NCI-H69 (cell line): ENCODE measurements around the gene AFAP1L1.
A peak's percentile ranks its signal among the peaks of the same experiment; 100 is the strongest.

Source experiments
- DNase-seq: peaks from one replicate; lab custom pipeline; 2025; lab: John Stamatoyannopoulos, UW

The AFAP1L1 gene

DNA sequence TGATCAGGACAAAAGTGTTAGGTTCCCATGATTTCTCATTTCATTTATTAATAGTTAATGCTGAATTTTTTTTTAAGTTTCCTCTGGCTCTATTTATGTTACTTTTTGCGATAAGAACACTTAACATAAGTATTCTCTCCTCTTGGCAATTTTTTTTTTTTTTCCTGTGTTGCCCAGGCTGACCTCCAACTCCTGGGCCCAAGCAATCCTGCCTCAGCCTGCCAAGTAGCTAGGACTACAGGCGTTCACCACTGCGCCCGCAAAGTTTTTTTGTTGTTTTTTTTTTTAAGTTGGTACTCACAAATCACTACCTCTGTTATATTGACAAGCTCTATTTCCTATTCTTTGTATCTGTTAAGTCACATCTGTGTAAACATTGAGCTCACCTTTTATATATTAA is 80.5 kb downstream of the AFAP1L1 start:
- DNase-seq: no peak

DNA sequence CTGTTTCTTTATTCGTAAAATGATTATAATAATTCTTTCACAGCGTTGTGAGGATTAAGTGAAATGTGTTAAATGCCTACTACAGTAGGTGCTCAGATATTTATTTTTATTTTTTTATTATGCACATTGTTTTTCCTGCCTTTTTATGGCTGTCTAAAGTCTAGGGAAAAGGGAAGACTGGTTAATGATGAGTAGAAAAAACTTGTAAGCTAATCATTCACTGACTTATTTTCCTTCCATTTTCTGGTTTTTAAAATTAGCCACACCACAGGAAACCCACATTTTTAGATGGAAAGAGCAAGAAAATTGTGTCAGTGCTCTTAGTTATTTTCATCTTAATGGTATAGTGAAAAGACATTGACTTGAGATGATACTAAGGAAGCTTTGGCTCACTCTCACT is 82.3 kb downstream of the AFAP1L1 start:
- no peak for DNase-seq

DNA sequence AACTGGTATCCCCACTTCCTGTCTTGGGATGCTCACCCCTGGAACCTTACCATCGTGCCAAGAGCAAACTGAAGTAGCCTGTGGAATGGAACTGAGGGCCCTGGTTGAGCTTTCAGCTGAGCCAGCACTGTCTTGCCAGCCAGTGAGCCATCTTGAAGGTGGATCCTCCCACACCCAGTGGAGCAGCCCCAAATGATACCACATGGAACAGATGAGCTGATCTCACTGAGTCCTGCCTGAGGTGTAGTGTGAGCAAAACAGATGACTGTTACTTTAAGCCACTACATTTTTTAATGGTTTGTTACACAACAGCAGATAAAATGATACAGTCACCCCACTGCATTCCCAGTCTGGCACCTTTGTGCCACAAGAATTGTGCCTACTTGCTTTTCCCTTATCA is 84.0 kb downstream of the AFAP1L1 start:
- DNase-seq: no peak

DNA sequence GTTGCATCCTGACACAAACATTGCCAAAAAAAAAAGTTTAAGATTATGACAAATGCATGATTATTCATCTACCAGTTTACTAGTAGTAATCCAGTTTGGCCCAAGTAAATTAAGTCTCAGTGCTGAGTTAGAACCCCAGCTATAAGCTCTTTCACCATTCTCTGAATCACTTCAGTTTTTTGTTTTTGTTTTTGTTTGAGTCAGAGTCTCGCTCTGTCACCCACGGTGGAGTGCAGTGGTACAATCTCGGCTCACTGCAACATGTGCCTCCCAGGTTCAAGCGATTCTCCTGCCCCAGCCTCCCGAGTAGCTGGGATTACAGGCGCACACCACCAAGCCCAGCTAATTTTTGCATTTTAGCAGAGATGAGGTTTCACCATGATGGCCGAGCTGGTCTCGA is 84.7 kb downstream of the AFAP1L1 start:
- DNase-seq: no peak

DNA sequence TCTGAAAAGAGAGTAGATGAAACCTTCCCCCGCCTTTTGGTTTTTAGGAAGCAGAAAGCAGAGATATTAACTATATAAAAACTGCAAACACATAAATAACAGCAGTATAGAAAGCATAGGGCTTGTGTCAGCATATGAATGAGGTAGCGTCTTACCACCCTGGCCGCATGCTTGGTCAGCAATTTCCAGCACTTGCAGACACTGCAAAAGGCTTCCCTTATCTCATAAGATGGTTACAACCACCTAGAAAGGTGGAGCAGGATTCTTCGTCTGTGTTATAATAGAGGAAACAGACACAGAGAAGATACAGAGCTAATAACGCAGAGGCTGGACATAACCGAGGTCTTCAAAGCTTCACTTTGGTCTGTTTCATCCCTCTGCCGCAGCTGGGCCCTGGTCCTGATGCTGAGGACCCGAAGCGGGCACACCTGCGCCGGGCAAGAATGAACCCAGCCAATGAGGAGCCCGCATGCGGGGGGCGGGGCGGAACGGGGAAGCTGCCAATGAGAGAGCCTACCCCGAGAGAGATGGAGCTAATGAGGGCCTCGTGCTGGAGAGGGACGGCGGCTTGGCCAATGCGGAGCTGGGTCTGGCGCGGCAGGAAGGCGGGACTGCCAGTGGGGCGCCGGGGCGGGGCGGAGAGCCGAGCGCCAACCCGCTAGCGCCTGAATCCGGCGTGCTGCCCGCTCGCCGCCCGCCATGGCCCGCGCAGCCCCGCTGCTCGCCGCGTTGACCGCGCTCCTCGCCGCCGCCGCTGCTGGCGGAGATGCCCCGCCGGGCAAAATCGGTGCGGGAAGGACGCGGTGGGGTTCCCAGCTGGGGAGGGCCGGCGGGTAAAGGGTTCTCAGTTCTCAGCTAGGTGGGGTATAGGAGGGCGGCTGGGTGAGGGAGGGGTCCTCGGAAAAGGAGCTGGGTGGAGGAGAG is 86.0 kb downstream of the AFAP1L1 start, which contains the start of gene PCYOX1L:
PCYOX1L (plus strand) TSS at position 677 of the 924 bp plus-strand sequence; CDS start at position 700, 23 bp downstream.
- peak; percentile 99 for DNase-seq

DNA sequence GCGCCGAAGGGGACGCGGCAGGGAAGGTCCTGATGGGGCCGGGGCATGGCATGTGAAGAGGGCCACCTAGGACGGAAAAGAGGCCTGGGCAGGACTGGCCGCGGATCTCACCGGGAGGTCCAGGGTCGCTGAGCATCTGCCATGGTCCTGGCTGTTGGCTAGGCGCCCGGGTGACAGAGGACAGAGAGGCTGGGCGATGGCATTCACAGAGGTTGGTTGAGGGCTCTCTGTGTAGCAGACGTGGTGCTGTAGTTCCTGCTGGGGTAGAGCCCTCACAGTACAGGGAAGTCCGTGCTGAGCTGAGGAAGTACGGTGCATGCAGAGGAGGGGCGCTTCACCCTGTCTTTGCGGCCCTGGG is 86.6 kb downstream of the AFAP1L1 start:
- DNase-seq: peak; percentile 78

DNA sequence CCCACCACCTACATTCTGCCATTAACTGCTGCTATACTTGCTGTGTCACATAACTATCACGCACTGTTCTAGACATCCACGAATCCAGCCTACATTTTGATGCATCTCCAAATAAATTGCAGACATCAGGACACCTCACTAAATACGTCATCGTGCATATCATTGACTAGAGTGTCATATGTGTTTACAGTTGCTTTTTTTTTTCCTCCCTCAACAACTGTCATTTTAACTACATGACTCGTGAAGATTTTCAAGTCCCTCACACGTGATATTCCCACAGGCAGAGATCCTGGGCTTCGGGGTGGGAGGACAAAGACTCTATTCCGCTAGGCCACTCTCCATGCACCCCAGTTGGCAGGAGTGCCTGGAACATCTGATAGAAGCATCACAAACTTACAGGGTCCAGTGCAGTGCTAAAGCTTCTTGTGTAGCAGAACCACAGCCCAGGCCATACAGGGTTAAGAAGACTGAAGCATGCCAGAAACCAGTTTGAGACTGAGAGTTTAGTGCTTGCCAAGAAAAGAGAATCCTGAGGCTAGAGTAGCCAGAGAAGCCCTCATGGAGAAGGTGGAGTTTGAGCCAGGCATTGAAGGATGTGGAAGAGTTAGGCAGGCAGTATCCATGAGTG is 87.3 kb downstream of the AFAP1L1 start:
- no peak for DNase-seq

DNA sequence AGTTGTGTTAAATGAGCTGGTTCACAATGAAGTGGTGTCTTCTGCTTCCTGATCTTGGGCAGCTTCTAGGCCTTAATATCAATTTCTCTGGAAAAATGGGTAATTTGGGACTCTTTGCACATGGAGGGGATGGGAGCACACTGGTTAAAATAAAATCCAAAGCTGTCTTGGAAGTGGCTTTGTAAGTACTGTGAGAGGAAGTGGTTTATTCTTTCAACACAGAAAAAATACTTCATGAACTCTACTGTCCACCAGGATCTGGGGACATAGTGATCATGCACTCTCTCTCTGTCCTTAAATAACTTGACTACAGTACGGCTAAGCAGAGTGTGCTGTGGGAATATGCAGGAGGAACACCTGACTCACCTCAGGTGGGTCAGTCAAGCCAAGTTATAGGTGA is 88.6 kb downstream of the AFAP1L1 start:
- DNase-seq: no peak

DNA sequence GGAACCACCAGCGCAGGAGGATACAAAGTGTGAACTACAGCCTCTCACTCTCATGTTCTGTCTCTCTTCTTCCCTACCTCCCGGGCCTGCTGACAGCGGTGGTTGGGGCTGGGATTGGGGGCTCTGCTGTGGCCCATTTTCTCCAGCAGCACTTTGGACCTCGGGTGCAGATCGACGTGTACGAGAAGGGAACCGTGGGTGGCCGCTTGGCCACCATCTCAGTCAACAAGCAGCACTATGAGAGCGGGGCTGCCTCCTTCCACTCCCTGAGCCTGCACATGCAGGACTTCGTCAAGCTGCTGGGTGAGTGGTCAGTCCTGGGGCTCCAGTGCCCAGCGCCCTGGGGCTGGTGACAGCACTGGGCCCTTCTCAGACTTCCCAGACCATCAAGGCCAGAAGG is 90.9 kb downstream of the AFAP1L1 start:
- no peak for DNase-seq

DNA sequence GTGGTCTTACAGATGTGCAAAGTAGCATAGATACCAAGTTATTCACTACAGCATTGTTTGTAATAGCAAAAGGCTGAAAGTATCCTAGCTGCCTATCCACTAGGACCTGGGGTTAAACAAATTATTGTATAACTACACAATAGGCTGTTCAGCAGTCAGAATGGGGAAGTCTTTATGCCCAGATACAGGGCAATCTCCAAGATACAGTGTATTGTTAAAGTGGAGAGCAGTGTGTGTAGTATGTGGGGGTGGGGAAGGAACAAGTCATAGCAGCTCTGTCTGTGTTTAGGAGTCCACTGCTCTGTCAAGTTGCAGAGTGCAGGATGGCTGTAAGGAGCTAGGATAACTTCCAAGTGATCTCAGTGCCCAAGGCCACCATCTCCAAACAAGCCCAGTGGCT is 91.7 kb downstream of the AFAP1L1 start:
- DNase-seq: no peak

DNA sequence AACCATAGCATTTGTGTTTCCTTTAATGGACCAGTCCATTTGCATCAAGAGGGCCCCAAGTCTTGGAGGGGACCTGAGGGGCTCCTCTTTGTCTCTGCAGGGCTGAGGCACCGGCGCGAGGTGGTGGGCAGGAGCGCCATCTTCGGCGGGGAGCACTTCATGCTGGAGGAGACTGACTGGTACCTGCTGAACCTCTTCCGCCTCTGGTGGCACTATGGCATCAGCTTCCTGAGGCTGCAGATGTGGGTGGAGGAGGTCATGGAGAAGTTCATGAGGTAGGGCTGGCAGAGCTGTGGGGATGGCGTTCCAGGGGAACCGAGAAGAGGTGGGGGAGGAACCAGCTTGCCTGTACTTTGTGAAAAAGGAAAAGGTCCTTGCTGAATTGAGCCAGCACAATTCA is 92.3 kb downstream of the AFAP1L1 start:
- DNase-seq: no peak

DNA sequence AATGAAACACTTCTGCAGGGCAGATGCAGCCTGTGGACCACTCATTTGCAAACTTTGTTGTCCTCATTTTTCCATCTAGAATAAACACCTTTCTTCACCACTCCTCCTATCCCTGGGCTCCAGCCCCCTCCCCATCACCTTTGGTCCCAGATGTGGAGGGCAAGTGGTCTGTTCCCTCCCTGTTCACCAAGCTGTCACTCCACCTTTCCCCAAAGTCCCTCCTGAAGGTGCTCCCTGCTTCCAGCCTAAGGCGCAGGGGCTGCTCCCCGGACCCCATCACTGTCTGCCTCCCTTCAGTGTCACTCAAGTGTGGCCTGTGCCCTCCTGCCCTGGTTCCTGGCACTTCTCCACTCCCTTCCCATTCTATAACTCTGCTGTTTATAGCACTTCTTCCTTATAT is 93.1 kb downstream of the AFAP1L1 start:
- DNase-seq: no peak

DNA sequence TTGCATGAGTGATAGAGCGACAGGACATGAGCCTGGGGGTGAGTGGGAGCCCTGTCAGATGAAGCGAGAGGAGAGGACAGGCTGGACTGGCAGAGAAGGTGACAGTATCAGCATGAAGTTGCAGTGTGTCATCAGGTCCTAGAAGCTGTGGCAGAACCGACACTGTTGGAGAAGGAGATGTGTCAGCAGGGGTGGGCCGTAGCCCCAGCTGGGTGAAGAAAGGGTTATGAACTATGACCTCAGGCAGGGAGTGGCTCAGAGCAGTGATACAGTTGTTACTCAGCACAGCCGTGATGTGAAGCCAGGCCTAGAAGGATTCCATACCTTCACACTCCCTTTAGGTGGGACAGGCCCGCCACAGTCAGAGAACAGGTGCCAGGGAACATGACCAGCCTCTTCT is 93.8 kb downstream of the AFAP1L1 start:
- no peak for DNase-seq

DNA sequence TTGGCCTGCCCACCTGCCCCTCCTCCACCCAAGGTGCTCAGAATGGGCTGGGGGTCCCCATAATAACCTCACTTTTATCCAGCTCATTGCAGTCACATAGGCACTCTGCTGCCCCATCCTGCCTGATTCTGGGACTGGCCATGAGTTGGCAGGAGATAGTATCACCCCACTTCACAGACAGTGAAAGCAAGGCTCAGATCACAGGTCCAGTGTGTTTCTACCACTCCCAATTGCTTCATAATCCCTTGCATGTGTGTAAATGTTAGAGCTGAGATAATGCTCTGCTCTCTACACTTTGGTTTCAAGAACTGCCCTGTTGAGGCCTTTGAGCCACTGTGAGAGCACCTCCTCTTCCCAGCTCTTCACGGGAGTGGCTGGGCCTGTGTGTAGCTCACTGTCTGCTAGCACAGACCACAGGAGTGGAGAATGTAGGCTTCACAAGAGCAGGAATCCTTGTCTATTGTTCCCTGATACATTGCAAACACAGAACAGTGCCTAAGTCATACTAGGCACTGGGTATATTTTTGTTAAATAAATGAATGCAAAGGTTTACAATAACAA is 94.6 kb downstream of the AFAP1L1 start:
- no peak for DNase-seq

DNA sequence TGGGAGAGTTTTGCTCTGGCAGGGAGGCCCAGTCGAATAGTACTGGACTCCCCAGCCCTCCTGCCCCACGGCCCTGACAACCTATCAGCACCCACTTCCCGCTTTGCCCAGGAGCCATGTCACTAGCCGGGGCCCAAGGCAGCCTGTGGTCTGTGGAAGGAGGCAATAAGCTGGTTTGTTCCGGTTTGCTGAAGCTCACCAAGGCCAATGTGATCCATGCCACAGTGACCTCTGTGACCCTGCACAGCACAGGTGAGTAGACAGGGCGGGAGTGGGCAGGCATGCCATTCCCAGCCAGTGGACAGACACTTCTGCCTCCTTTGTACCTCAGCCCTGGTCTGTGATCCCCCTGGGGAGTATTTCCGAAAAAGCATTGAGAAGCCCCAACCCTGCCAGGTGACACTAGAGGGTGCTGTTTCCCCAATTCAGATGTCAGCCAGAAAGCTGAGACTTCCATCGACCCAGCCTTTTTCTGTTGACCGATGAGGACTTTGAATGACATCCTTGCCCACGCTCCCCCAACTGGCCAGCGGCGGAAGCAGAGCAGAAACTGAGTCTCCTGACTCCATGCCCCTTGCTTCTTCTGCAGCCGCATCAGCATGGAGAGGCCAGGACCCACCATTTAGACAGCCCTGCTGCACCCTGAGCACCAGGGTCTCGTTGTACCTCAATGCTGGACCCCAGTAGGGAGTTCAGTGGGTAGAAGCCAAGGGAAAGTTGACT is 95.8 kb downstream of the AFAP1L1 start:
- DNase-seq: peak; percentile 85

DNA sequence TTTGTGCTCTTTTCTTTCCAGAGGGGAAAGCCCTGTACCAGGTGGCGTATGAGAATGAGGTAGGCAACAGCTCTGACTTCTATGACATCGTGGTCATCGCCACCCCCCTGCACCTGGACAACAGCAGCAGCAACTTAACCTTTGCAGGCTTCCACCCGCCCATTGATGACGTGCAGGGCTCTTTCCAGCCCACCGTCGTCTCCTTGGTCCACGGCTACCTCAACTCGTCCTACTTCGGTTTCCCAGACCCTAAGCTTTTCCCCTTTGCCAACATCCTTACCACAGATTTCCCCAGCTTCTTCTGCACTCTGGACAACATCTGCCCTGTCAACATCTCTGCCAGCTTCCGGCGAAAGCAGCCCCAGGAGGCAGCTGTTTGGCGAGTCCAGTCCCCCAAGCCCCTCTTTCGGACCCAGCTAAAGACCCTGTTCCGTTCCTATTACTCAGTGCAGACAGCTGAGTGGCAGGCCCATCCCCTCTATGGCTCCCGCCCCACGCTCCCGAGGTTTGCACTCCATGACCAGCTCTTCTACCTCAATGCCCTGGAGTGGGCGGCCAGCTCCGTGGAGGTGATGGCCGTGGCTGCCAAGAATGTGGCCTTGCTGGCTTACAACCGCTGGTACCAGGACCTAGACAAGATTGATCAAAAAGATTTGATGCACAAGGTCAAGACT is 96.5 kb downstream of the AFAP1L1 start:
- no peak for DNase-seq

DNA sequence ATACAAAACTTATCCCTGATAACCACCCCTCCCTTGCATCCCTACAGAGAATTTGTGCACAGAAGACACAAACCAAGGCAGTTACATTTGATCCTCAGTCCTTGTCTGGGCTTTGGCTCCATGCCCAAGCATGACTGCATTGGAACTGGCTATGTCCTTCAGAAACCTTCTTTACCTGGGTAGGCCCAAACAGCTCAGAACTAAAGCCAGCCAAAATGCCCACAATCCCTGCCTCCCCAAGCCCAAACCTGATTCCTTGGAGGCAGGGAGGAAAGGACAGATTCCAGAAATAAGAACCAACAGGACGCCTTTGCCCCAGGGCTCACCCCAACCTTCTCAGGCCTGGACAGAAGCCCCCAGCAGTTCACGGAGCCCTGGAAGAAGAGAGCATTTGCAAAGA is 99.2 kb downstream of the AFAP1L1 start:
- no peak for DNase-seq

DNA sequence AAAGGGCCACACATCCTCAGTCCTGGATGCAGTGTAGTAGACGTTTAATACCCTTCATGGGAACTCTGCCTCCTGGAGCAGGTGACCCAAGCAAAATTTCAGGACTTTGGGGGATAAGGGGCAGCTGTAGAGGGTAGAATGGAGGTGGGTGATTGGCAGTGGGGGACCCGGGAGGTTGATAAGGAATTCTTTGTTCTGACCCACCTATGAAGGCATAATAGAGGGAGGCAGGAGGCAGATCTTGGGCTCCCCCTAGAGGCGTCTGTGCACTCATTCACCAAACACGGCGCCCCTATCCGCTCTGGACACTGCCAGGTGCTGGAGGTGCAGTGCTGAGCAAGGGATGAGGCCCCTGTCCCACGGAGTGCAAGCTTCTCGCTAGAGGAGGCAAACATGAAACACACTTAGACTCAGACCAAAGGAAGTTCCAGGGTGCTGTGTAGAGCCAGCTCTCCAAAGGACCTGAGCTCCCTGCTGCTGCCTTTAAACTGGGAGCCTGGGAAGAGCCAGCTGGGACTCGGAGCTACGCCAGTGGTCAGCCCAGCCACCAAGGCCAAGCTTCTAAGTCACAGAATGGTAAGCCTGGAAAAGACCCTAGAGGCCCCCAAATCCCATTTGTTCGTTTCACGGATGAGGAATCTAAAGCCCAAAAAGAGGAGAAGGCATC is 99.8 kb downstream of the AFAP1L1 start:
- DNase-seq: peak; percentile 72

DNA sequence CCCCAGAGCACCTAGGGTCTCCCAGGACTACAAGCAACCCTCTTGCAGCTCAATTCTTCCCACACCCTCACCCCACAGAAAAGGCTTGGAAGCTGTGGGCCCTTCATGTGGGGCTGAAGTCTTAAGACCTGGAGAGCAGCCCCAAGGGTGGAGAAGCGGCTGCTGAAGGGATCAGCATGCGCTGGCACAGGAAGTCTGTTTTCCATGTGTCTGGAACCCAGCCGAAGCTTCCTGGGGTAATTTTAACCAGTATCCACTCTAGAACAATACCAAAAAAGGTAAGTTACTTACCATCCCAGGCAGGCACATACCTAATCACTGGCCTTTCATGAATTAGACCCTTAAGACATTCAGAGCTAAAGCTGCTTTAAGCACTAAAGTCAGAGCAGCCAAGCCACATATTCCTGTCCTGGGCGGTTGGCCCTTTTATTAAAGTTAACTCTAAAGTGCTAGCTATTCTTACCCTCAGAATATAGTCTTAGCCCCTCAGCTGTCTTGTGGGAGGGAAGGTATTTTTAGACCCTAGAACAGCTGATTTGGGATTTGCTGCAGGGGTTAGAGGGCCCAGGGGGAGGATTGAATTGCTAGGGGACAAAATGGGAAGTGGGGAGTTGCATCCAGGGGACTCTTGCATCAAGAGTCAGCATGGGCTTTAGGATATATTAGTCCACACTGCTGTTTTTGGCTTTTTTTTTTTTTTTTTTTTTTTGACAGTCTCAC is 100.6 kb downstream of the AFAP1L1 start:
- no peak for DNase-seq

DNA sequence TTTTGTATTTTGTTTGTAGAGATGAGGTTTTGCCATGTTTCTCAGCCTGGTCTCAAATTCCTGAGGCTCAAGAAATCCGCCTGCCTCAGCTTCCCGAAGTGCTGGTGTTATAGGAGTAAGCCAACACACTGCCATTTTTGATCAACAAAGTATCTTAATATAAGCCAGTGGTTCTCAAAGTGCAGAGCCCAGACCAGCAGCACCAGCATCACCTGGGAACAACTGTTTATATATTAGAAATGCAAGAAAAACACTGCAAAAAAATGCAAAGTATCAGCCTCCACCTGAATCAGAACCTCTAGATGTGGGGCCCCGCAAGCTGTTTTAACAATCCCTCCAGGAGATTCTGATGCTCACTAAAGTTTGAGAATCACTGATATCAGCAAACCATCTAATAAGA is 101.3 kb downstream of the AFAP1L1 start:
- no peak for DNase-seq

DNA sequence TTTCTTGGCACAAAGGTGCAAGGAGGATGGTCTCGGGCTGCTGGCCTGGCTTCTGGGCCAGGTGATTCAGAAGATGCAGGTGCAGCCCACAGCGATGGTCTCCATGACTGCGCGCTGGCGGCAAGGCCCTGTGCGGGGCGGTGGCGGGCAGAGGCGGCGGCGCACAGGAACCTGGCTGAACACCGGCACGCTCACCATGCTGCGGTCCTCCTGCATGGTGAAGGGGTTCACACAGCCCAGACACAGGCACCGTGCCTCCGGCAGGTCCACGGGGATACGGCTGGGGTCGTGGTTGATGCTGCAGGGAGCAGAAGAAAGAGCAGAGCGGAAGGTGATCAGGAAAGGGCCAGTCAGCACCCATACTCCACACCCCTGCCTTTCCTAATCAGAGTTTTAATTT is 102.6 kb downstream of the AFAP1L1 start:
- no peak for DNase-seq
